HT-29 (cell line): Measurements from ENCODE around the gene SEC24D. TPM values are rescaled to one million over a fixed set of nuclear protein-coding genes. Genes with fewer than 3 reads are reported as not detected.

Experiments used
- DNase-seq: peaks from one replicate; pipeline ENCODE4 v3.0.0-alpha.2; 2015; ENCODE audit warnings: low spot score
- total RNA-seq: library from RNA; depleted of rRNA; stranded (reverse); fragments of >200 nt; shearing (Covaris generic); gene quantifications from 2 replicates; pipeline ENCODE4 v1.2.3, GENCODE V29; 2014

The SEC24D gene
- total RNA-seq, 1 experiment from 2014 or later = 18.8 TPM

- no peak for DNase-seq
These were observed 60.9 kb downstream of the SEC24D start for GRCh38 chr4:118774989-118775388.

GRCh38 chr4:118774321-118774720 is 61.6 kb downstream of the SEC24D start:
- no peak for DNase-seq

- DNase-seq = no peak
These were observed 62.5 kb downstream of the SEC24D start for GRCh38 chr4:118773429-118773792.

GRCh38 chr4:118772767-118773428 is 63.0 kb downstream of the SEC24D start:
- no peak for DNase-seq

- peak; percentile 65 for DNase-seq
These were observed 63.7 kb downstream of the SEC24D start for GRCh38 chr4:118772081-118772766.

- DNase-seq = no peak
These were observed 65.2 kb downstream of the SEC24D start for GRCh38 chr4:118770741-118771187.

GRCh38 chr4:118769161-118769560 is 66.8 kb downstream of the SEC24D start:
- DNase-seq = no peak

- no peak for DNase-seq
These were observed 68.8 kb downstream of the SEC24D start for GRCh38 chr4:118767109-118767508.

- DNase-seq = peak; percentile 21
These were observed 70.5 kb downstream of the SEC24D start for GRCh38 chr4:118765399-118765798.

GRCh38 chr4:118762730-118763477 is 73.0 kb downstream of the SEC24D start:
- DNase-seq = no peak

- DNase-seq = no peak
These were observed 73.8 kb downstream of the SEC24D start for GRCh38 chr4:118762155-118762554.

GRCh38 chr4:118761397-118762016 is 74.4 kb downstream of the SEC24D start:
- no peak for DNase-seq

GRCh38 chr4:118760493-118760892 is 75.4 kb downstream of the SEC24D start:
- DNase-seq = no peak

GRCh38 chr4:118760092-118760491 is 75.8 kb downstream of the SEC24D start:
- DNase-seq = no peak

- DNase-seq = no peak
These were observed 76.4 kb downstream of the SEC24D start for GRCh38 chr4:118759481-118759880.

GRCh38 chr4:118758293-118758692 is 77.6 kb downstream of the SEC24D start:
- DNase-seq = no peak

- DNase-seq = no peak
These were observed 78.1 kb downstream of the SEC24D start for GRCh38 chr4:118757761-118758251.

GRCh38 chr4:118756958-118757357 is 79.0 kb downstream of the SEC24D start:
- no peak for DNase-seq

- no peak for DNase-seq
These were observed 79.5 kb downstream of the SEC24D start for GRCh38 chr4:118756429-118756828.

GRCh38 chr4:118755438-118756226 is 80.3 kb downstream of the SEC24D start:
- DNase-seq = no peak

- no peak for DNase-seq
These were observed 81.0 kb downstream of the SEC24D start for GRCh38 chr4:118754890-118755289.
